ENCODE results near the gene RNF207. TPM values are rescaled to one million over a fixed set of nuclear protein-coding genes. Genes with fewer than 3 reads are reported as not detected.

RNF207 gene
- total and polyA plus RNA-seq, 9 donors = 2.0 to 24.4 (median 7.7) TPM

- Histone ChIP-seq H3K27ac (no peak overlapping the region), H3K27me3 (peaks cover 9% of the 10 kb centered on the region), H3K36me3 (no peaks in the 10 kb centered on the region), H3K9me3 (no peaks in the 10 kb centered on the region), H3K4me3 (no peak overlapping the region), H3K4me1 (ENCODE audit: insufficient read depth) (peaks cover 4% of the 10 kb centered on the region)
- WGBS, 3 donors = 62 to 73% (median 69%) methylated on average over 17 of the region's 17 CpGs
- no peak for TF ChIP-seq CTCF (IDR thresholded peaks at IDR 0.05)
- TF ChIP-seq POLR2A (IDR thresholded peaks at IDR 0.05) = no peak
- TF ChIP-seq EP300 (IDR thresholded peaks at IDR 0.05) = no peak
- no peak for DNase-seq
- intact Hi-C loops (cut with DNase I) = loop anchor here in 3 of 4 donors (5.0 to 10.0 kb wide), 5 partner anchors 165 to 195 kb away; partner anchors contain the start of gene KCNAB2 (in 1 of the 3)
Measured at GRCh38 chr1:6239950-6240768, 34.2 kb downstream of the RNF207 start.

- H3K4me3 ChIP-seq = no peak overlapping the region
- H3K27me3 ChIP-seq = peaks cover 15% of the 10 kb centered on the region
- no peaks in the 10 kb centered on the region for H3K36me3 ChIP-seq
- no peaks in the 10 kb centered on the region for H3K9me3 ChIP-seq
- H3K27ac ChIP-seq = no peak overlapping the region
- intact Hi-C loops (cut with DNase I) = loop anchor here in 3 of 4 donors (5.0 to 10.0 kb wide), 5 partner anchors 164 to 196 kb away; partner anchors contain the start of gene KCNAB2 (in 1 of the 3)
- peaks cover 4% of the 10 kb centered on the region for H3K4me1 ChIP-seq (ENCODE audit: insufficient read depth)
- no peak for DNase-seq
- TF ChIP-seq EP300 (IDR thresholded peaks at IDR 0.05) (no peak), CTCF (IDR thresholded peaks at IDR 0.05) (no peak), POLR2A (IDR thresholded peaks at IDR 0.05) (no peak)
- 28 to 33% (median 29%) methylated on average over 33 of the region's 33 CpGs for WGBS, 3 donors
Measured at GRCh38 chr1:6241107-6241886, 35.4 kb downstream of the RNF207 start.

- DNase-seq = peak in 1 of 5 donors; percentile 72
- Histone ChIP-seq H3K27me3 (peaks cover 15% of the 10 kb centered on the region), H3K4me1 (ENCODE audit: insufficient read depth) (peaks cover 6% of the 10 kb centered on the region), H3K4me3 (no peak overlapping the region), H3K9me3 (no peaks in the 10 kb centered on the region), H3K27ac (no peak overlapping the region), H3K36me3 (no peaks in the 10 kb centered on the region)
- TF ChIP-seq CTCF (IDR thresholded peaks at IDR 0.05) (no peak), EP300 (IDR thresholded peaks at IDR 0.05) (no peak), POLR2A (IDR thresholded peaks at IDR 0.05) (no peak)
- 1% methylated on average over 50 to 97 of the region's 99 CpGs for WGBS, 3 donors
- intact Hi-C loops (cut with DNase I) = loop anchor here in 3 of 4 donors (5.0 to 10.0 kb wide), 5 partner anchors 163 to 197 kb away; partner anchors contain the start of gene KCNAB2 (in 1 of the 3)
Measured at GRCh38 chr1:6241887-6242740, 36.2 kb downstream of the RNF207 start.
